ENCODE data around the gene AOC3.

Gene AOC3, protein sequence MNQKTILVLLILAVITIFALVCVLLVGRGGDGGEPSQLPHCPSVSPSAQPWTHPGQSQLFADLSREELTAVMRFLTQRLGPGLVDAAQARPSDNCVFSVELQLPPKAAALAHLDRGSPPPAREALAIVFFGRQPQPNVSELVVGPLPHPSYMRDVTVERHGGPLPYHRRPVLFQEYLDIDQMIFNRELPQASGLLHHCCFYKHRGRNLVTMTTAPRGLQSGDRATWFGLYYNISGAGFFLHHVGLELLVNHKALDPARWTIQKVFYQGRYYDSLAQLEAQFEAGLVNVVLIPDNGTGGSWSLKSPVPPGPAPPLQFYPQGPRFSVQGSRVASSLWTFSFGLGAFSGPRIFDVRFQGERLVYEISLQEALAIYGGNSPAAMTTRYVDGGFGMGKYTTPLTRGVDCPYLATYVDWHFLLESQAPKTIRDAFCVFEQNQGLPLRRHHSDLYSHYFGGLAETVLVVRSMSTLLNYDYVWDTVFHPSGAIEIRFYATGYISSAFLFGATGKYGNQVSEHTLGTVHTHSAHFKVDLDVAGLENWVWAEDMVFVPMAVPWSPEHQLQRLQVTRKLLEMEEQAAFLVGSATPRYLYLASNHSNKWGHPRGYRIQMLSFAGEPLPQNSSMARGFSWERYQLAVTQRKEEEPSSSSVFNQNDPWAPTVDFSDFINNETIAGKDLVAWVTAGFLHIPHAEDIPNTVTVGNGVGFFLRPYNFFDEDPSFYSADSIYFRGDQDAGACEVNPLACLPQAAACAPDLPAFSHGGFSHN

DNA sequence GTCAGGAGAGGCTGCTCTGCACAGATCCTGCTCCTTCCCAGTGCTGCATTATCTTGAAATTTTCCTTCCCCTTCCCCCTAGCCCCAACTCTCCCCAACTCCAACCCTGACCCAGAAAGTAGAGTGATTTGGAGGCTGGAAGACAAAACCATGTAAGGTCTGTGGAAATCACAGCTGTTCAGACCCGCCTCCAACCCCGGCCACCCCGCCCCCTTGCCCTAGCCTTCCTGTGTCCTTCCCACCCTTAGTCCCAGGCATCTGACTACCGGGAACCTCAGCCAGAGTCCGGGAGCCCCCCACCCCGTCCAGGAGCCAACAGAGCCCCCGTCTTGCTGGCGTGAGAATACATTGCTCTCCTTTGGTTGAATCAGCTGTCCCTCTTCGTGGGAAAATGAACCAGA, at the start of gene AOC3:
Gene AOC3 (plus strand): TSS at position 246 of the 400 bp plus-strand sequence. CDS start 145 bp downstream, at position 391.
- DNase-seq: no peak

DNA sequence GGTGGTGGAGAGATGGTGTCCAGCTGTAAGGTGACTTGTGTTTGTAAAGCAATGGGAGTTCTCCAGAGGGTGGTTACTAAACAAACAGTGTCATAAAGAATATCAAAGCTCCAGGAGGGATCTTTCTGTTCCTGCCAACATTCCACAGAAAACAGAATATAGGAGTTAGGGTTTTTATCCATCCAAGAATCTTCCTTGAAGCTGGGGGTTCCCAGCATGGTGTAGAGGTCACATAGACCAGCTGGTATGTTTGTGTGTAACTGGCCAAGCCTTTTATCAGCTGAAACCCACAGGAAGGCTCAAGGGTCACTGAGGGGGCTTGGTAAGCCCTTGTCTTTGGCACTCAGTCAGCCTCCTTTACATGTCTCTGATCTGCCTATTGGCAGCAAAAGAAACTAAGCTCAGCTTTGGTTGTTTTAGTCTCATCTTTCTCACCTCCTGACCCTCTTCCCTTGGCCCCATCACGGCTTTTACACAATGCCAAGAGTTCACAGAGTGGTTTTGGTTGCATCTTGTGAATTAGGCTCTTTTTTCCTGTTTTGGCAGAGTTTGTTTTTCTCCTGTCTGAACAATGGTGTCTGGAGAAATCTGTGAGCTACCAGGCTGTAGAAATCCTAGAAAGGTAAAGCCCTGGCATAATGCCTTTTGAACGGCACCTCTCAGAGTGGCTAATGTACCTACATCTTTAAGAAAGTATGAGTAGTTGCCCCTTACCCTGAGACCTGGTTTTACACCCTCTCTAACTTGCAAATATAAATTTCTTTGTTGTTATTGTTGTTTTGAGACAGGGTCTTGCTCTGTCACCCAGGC, 47.7 kb upstream of the AOC3 start:
- no peak for DNase-seq

DNA sequence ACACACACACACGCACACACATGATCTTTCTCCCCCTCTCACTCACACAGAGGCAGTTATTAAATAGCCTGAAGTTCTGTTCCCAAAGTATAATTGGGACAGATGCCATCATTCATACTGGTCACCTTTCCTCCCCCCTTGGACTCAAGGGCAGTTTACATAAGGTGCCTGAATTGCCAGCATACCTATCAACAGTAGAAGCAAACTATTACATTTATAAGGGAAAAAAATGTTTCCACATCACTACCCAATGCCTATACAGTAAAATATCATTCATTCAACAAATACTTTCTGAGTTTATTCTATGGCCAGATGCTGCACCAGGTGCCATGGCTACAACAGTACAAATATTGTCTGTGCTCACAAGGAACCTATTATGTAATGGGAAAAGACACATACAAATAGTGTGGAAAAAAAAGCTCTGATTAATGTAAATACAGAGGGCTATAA, 46.1 kb upstream of the AOC3 start:
- no peak for DNase-seq

DNA sequence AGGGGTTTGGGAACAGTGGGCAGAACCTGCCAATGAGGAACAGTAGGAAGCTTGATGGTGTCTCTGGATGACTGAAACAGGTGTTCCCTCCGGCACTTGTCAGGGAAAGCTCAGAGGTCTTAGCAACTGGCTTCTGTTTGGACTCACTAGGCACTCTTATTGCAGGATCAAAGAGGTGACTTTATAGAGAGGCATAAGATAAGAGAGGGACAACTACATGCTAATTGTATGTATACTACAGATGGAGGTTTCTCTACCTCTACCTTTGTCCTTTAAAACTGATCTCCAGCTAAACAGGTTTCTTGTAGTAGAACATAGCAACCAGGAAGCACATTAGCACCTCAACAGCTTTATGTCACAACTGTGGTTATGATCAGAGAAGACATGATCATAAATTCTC, 44.8 kb upstream of the AOC3 start:
- no peak for DNase-seq

DNA sequence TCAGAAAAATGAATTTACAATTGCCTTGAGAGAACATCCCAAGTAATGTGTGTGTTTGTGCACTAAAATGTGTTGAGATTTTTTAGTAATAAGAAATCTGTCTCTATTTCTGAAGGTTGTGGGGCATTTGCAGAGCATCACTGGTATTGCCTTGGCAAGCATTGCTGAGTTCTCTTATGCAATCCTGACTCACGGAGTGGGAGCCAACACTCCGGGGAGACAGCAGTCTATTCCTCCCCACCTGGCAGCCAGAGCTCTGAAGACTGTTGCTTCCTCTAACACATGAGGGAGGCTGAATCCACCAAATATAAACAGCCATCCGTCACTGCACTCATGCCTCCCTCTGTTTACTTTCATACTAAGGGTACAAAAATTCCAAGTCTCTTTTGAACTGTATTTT, 41.7 kb upstream of the AOC3 start:
- no peak for DNase-seq

DNA sequence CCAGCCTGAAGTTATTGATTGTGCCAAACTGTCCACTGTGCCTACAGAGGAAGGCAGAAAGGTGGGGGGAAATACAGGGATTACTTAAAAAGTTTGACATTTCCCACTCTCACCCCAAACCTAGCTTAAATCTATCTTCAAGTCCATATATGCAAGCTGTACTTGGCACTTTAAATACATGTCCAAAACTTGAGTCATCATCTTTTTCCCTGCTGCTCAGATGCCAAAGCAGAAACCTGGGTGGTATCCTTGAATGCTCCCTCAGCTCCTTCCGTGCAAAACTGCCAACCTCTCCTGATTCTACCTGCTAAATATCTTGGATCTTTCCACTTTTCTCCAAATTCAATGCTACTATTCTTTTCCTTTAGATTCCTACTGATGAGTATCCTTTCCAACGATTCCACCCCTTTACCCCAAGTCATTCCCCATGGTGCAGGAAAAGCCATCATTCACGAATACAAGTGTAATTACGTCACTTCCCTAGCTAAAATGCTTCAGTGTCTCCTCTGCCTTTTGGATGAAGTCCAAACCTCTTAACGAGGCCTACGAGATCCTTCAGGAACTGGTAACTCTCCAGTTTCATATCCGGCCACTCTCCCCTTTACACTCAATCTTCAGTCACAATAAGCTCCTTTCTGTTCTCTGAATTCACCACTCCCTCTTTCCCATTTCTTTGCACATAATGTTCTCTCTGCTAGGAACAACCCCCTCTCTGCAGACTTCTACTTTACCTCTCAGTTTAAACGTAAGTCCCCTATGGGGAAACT, 36.2 kb upstream of the AOC3 start:
- no peak for DNase-seq

DNA sequence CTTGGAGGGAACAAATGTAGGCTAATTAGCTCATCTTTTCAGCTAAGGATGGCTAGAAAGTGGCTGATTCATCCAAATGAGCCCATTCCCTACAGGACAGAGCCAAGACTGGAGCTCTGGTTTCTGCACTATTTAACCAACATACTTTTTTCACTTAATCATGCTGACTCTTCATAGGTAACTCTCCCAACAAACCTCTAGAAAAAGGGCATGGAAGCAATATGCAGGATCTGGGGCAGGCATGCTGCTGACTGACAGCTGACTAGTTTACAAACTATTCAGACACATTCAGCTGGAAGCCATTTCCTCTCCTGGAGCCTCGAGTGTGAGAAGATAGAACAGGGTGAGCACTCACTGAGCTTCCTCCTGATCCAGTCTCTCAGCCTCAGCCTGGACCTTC, 33.1 kb upstream of the AOC3 start:
- no peak for DNase-seq

DNA sequence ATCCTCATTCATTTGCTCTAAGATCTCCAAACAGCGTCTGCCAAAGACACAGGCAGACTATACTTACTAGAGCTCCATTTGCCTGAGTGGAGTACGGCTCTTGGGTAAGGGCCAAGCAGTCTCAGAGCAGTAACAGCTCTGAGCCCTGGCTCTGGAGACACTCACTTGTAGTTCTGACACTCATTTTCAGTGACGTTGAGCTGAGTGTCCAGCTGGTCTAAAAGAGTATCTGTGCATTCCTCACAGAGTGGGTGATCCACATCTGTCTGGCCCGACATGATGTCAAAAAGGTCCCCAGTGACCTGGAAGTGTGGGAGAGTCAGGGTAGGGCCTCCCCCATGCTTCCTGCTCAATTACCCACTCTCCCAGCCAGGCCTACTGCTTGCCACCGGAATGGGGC, 32.6 kb upstream of the AOC3 start:
- no peak for DNase-seq

DNA sequence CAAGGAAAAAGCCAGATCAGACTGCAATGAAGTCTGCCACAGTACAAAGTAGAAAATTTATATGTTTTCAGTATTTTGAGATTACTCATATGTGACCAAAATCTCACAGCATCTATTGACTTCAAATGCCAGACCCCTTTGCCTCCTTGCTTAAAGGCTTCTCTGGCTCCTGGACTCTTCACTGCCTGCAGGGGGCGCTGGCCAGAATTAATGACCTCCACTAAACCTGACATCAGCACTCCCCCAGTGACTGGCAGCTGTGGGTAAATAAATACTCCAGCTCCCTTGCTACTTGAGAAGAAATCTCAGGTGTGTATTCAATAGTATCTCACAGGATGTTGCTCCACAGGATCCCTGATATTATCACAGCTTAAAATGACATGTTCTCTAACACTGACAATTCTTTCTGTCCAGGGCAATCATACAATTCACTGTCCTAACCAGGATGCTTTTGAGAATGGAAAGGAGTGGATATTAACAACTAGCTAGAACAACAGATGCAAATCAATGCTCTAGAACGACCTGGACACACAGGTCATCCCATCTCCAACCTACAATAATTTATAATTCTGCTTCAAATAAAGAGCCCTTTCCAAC, 31.0 kb upstream of the AOC3 start:
- DNase-seq: peak; percentile 64

DNA sequence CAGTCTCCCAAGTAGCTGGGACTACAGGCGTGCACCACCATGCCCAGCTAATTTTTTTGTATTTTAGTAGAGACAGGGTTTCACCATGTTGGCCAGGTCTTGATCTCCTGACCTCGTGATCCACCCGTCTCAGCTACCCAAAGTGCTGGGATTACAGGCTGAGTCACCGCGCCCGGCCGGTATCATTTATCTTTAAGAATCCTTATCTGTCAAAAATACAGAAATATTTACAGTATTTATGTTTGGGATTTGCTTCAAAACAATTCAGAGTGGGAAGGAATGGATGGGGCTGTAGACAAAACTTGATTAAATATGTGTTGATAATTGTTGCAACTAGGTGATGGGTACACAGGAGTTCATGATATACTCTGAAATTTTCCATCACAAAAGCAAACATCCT, 29.8 kb upstream of the AOC3 start:
- DNase-seq: no peak

DNA sequence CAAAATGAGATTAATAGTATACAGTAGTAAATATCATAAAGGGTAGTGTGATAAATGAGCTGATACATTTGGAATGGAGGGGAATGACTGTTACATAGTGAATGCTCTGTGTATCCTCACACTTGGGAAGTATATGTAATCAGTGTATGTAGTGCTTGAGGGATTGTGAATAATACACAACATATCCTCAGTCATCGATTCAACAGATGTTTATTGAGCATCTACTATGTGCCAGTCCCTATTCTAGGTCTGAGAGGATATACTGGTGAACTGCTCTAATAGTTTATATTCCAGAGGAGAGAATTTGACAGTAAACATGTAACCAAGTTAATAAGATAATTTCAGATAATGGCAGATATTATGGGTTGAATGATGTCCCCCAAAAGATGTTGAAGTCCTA, 23.5 kb upstream of the AOC3 start:
- no peak for DNase-seq

DNA sequence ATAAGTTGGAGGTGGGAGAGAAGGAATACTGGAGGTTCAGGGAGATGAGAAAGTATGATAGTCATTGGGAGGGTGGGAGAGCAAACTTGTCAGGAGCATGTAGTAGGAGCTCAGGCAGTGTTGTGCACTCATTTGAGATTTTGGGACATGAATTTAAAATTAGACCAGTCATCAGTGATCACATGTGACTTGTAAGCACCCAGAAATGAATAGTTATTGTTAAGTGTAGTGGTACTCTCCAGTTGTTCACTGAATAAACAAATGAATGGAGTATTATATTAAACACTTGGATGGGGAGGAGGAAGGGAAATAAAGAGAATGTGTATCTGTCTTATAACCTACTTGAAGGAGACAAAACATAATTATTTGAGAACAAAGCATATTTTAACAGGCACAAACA, 20.0 kb upstream of the AOC3 start:
- no peak for DNase-seq

DNA sequence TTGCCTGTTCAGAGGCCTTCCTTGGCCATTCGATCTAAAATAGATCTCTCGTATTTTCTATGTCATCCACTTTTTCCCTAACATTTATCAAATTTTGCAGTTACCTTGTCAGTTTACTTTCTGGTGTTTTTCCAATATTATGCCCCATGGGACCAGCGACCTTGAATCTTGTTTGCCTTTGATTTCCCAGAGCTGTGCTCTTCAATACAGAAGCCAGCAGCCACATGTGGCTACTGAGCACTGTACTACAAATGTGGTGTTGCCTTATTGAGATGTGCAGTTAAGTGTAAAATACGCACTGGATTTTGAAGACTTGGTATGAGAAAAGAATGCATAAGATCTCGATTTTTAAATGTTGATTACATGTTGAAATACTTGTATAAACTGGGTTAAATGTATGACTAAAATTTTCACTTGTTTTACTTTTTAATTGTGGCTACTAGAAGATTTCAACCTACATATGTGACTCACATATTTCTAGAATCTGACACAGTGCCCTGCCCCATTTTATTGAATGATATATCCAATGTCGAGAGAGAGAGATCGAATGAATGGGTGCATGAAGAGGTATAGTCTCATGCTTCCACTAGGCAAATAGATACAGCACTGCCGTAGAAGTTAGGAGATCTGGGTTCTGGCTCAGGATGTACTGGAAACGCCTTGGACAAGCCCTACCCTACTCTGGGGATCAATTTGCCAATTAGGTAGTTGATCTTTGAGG, 18.6 kb upstream of the AOC3 start:
- peak; percentile 5 for DNase-seq

DNA sequence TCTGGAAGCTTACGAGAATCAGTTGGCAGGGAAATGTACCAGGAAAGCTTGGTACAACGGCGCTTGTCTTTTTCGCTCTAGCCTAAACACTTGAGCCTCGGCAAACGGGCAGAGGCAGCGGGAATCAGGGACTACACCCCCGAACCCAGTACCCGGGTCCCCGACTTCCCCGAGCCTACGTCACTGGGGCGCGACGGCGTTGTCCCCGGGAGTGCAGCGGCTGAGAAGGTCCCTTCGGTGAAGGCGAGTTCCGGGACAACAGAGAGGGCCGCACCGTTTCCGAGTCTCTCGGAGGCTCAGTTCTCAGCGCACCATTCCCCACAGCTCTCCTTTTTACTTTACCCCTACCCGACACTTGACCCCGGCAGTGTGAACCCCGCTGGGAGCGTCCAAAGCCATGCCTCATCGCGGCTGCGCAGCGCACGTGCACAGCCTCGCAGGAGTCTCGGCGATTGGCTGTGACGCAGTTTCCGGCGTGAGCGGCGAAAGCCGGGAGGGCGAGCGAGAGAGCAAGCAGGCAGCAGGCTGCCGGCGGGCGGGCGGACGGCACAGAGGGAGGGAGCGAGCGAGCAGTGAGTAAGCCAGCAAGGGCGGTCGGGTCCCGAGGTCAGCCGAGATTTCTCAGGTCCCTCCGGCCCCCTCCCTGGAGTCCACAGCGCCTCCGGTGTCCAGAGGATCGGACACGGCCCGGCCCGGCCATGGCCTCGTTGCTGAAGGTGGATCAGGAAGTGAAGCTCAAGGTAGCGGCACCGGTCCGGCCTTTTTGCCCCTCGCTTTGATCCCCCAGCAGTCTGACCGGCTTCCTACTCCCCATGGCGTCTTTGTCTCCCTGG, 17.8 kb upstream of the AOC3 start, which contains the start of gene PSME3:
Gene PSME3 (plus strand): TSS at position 464 of the 833 bp plus-strand sequence. CDS start 235 bp downstream, at position 699.
- DNase-seq: peak; percentile 87

DNA sequence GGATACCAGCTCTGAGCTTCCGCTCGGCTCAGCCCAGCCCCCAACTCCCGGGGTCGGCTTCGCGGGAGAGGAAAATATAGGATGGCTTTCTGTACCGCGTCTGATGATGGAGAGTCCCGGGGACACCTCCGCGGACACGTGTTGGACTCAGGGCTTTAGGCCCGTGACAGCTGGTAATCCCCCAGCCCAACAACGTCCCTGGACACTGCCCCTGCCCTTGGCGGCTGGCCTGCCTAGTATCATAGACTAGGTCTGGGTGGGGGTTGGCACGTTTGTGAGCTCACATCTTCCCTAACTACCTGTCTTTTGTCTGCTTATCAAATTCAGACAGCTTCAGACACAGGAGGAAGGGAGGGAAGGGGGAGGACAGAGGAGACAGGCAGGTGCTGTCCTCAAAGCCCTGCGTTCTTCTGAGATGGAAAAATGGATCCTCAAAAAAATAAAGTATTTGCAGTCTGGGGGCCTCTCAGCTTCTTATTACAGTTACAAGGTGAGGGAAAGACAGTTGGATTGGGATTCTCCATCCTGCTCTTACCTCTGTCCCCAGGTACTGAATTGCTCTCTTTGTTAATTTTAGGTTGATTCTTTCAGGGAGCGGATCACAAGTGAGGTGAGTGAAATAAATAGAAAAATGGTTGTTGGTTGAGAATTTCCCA, 17.1 kb upstream of the AOC3 start:
- DNase-seq: no peak

DNA sequence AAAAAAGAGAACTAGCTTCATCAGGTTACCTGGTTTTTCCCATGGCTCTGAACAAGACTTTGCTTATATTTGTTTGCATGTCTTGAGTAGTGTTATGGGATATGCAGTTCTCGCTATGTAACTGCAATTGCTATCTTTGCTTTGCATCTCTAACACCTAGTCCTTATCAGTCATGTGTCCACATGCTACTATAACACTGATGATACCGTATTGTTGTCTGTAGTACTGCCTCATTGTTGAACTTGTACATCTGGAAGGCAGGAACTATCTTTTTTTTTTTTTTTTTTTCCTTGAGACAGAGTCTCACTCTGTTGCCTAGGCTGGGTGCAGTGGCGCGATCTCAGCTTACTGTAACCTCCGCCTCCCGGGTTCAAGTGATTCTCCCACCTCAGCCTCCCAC, 15.3 kb upstream of the AOC3 start:
- no peak for DNase-seq

DNA sequence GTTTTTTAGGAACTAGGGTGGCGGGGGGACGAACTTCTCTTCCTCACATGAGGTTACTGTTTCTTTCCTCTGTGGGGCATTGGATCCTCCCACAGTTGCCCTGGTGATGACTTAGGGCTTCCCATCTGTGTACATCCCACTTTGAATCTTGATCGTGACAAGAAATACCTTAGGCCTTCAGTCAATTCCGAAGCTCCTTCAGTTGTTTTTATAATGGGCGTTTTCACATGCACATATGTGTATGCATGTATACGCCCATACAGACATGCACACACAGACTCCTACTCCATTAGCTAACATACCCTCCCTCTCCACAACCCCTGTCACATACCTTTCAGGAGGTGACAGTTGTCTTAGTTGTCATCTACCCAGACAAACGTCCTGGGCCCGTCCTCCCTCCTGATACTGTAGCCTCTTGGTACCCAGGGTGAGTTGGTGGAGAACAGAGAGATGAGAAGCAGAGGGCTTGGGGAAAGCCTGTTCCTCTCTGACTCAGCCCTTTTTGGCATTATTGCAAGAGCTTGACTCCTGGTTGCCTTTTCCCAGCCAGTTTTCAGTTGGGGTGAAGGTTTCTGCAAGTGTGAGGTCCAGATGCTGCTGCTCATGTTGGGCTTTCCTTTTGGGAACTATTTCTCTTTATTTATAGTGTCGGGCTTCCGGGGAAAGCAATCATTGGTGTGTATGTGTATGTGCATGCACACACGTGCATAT, 8.9 kb upstream of the AOC3 start:
- no peak for DNase-seq

DNA sequence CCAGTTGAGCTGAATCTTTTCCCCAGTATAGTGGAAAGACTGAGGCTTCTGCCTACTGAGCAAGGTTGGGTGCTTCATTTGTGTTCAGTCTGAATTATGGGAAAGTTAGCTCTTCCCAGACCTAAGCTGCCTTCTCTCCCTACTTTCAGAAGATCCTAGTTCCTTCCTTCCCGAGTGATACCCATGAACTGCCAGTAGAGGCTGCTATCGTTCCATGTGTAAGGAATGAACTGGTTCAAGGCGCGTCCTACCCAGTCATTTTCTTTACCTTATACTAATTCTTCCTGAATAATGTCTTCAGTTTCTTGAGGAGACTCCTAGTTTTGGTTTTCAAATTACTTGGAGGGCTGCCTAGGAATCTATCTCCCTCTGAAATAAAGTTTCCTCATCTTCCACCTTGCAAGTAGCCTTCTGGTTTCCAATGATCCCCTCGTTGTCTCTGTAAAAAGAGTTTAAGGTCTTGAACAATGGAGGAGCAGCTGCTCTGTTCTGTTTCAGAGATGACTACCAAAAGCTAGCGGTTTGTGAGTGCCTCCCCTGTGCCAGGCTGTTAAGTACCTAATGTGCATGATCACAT, 7.6 kb upstream of the AOC3 start:
- peak; percentile 14 for DNase-seq

DNA sequence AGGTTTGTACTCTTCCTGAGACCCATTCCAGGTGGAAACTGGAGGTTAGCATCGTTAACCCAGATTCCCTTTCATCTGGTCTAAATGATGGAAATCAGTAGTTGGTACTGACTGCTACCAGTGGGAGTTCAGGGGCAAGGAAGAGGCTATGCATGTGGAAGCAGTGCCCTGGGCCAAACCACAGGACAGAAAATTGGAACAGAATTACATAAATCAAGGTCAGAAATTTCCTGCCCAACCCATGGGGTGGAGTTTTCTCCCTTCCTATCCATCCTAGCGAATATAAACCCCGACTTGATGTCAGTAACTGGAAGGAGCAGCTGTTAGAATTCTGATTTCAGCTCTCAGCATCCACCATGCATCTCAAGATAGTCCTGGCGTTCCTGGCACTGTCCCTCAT, 6.7 kb upstream of the AOC3 start, which contains the start of gene AOC2:
Gene AOC2 (plus strand): TSS at position 310 of the 400 bp plus-strand sequence. CDS start 47 bp downstream, at position 357.
- DNase-seq: no peak

Measured in CD4-positive, alpha-beta T cell treated with Interleukin-4 for 4 hours (primary cell).